Fibroblast of lung (primary cell): ENCODE measurements around the gene MAP1A.

Source experiments
- EZH2 ChIP-seq: IDR thresholded peaks from 2 replicates; pipeline ENCODE4 v1.5.1; 2012; ENCODE audit warnings: low read length, control low read depth, mild to moderate bottlenecking; ENCODE audit errors: missing control alignments
- TF ChIP-seq, protein P1 (sequence below), 2 donors: IDR thresholded peaks in 1 of 2; conservative IDR thresholded peaks in 1 of 2; 1 replicate in 1 of 2; 2 replicates in 1 of 2; pipeline ENCODE4 v1.5.1; 2011 to 2012; ENCODE audit warnings: low read length in 2 of 2, control low read depth in 1 of 2, inconsistent platforms in 1 of 2, low read depth in 1 of 2, mild to moderate bottlenecking in 1 of 2

DNA sequence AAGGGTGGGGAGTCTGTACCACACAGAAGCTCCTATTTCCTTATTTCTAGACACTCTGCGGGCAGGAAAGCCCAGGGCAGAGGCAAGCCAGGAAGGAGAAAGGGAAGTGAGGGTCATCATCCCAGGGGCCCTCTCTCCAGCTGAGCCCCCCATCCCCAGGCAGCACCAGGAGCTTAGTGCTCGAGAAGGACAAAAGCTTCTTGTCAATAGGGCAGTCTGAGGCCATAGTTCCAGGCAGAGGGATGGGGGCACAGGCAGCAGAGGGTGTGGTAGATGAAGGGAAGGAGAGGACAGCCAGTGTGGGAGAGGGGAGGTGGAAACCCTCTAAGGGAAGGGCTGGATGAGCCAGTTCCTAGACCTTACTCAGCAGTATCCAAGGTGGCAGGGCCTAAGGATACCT is 2.7 kb downstream of the MAP1A start:
- TF ChIP-seq, protein P1, sequence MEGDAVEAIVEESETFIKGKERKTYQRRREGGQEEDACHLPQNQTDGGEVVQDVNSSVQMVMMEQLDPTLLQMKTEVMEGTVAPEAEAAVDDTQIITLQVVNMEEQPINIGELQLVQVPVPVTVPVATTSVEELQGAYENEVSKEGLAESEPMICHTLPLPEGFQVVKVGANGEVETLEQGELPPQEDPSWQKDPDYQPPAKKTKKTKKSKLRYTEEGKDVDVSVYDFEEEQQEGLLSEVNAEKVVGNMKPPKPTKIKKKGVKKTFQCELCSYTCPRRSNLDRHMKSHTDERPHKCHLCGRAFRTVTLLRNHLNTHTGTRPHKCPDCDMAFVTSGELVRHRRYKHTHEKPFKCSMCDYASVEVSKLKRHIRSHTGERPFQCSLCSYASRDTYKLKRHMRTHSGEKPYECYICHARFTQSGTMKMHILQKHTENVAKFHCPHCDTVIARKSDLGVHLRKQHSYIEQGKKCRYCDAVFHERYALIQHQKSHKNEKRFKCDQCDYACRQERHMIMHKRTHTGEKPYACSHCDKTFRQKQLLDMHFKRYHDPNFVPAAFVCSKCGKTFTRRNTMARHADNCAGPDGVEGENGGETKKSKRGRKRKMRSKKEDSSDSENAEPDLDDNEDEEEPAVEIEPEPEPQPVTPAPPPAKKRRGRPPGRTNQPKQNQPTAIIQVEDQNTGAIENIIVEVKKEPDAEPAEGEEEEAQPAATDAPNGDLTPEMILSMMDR (conservative IDR thresholded peaks at IDR 0.05 in 1 of 2, IDR thresholded peaks at IDR 0.05 in 1 of 2; ENCODE audit: low read depth in 1 of 2, low read length in 2 of 2), result no peak
- TF ChIP-seq EZH2, result no peak
